ENCODE measurements around the gene CPA2. TPM values are rescaled to one million over a fixed set of nuclear protein-coding genes. Genes with fewer than 3 reads are reported as not detected.

CPA2 gene
- total RNA-seq, 1 donor from 2014 or later, result not detected

DNA sequence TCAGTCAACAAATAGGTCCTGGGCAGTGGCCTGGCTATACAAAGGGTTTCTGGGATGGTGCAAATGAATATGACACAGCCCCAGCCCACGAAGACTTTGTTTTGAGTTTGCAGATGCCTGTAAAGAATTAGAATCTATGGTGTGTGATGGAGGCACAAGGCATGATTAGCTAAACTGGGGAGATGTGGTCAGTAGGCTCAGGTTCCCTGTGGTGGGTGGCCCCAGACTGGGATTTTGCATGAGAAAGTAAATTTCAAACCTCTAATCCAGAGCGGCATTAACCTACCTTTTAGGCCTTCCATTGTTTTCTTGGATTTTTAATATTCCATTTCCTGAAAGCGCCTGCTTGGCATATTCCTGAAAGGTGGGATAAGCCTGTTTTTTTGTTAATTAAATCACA, 71.6 kb downstream of the CPA2 start:
- DNase-seq, result no peak

More for the DNA sequence above, 71.6 kb downstream of the CPA2 start:
- intact Hi-C loops (cut with DNase I), result no loop called here
- no peak for ATAC-seq (ENCODE audit: poor library complexity)

Other genes starting within 250 kb of the CPA2 start
- 15.7 TPM for gene ZC3HC1, start 215.5 kb upstream of the CPA2 start, total RNA-seq
- 24.1 TPM for gene KLHDC10, start 196.3 kb upstream of the CPA2 start, total RNA-seq
- gene TMEM209, start 61.5 kb upstream of the CPA2 start, total RNA-seq, result 6.2 TPM
- gene SSMEM1, start 59.0 kb upstream of the CPA2 start, total RNA-seq, result not detected
- not detected for gene CPA4, start 26.3 kb downstream of the CPA2 start, total RNA-seq
- not detected for gene CPA5, start 78.0 kb downstream of the CPA2 start, total RNA-seq
- gene CPA1, start 113.6 kb downstream of the CPA2 start, total RNA-seq, result not detected
- gene CEP41, start 174.2 kb downstream of the CPA2 start, total RNA-seq, result 4.2 TPM
- 6.4 TPM for gene MEST, start 225.2 kb downstream of the CPA2 start, total RNA-seq